Camera-type eye (tissue), 1 donor: ENCODE measurements around the gene CCRL2. TPM values are rescaled to one million over a fixed set of nuclear protein-coding genes. Genes with fewer than 3 reads are reported as not detected.

Experiments
- total RNA-seq: library from RNA; depleted of rRNA; stranded (reverse); fragments of >200 nt; gene quantifications from one replicate; pipeline ENCODE4 v1.2.3, GENCODE V29; 2014

CCRL2 gene, protein sequence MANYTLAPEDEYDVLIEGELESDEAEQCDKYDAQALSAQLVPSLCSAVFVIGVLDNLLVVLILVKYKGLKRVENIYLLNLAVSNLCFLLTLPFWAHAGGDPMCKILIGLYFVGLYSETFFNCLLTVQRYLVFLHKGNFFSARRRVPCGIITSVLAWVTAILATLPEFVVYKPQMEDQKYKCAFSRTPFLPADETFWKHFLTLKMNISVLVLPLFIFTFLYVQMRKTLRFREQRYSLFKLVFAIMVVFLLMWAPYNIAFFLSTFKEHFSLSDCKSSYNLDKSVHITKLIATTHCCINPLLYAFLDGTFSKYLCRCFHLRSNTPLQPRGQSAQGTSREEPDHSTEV
- total RNA-seq = 1.7 TPM

DNA sequence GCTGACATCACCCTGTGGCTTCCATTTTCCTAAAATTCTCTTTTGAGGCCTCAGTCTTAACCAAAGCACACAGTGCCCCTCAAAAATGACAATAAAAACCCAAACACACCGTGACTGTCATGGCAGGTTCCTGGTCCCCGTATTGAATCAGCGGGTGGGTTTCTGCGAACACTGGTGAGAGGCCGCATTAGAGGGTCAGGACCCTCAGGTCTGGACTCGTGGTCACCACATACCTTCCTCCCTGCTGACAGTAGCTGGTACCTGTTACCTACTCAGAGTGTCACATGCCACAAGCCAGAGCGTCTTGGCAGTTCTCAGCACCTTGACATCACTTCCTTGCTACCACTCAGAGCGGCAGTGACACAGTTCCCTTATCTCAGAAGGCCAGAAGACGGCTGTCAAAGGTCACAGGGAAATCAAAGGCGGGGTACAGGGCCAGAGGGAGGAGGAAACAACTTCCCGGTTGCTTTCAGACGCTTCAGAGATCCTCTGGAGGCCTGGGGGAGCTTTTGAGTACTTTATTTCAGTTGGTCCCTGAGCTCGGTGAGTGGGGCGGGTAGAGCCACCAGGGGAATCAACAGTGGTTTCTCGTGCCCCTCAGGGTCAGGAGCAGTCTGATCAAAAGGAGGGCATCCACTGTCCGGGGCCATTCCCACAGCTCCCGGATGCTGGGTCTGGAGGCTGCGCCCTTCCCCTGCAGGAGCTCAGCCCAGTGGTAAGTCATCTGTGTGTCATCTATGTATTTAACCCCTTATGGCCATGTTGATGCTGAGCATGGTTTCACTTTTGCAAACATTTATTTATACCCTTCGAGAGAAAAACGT lies at the start of gene CCRL2, which contains the start of gene CCR5AS:
Gene CCRL2 (plus strand): TSS at position 472 of the 824 bp plus-strand sequence. CDS start 821 bp downstream, outside the sequence.
Gene CCR5AS (minus strand): TSS at position 279 of the 824 bp plus-strand sequence.

GRCh38 chr3:46370839-46371518 lies 36.1 kb upstream of the CCRL2 start, which contains the start of gene CCR5:
TSS of gene CCR5 (plus strand) at chr3:46370946. CDS start at chr3:46372903, 1,957 bp downstream.

Other genes starting within 250 kb of the CCRL2 start
- gene CCR1, start 198.9 kb upstream of the CCRL2 start, total RNA-seq = 1.7 TPM
- gene CCR3, start 164.8 kb upstream of the CCRL2 start, total RNA-seq = not detected
- 0.77 TPM for gene CCR2, start 53.1 kb upstream of the CCRL2 start, total RNA-seq
- gene CCR5, start 36.3 kb upstream of the CCRL2 start, total RNA-seq = 0.11 TPM
- 52.9 TPM for gene LTF, start 57.6 kb downstream of the CCRL2 start, total RNA-seq
- gene RTP3, start 90.7 kb downstream of the CCRL2 start, total RNA-seq = not detected
- 3.6 TPM for gene LRRC2, start 159.0 kb downstream of the CCRL2 start, total RNA-seq
- not detected for gene FAM240A, start 205.3 kb downstream of the CCRL2 start, total RNA-seq